NK-92 treated with Interleukin-12 subunit alpha and Interleukin-12 subunit beta, amount 100 ng/mL, for 24 hours (cell line): ENCODE measurements around the gene GNAO1.

ENCODE experiments used
- DNase-seq: peaks from one replicate; lab custom pipeline; 2025; lab: John Stamatoyannopoulos, UW

The GNAO1 gene

GRCh38 chr16:56401482-56401881, 210.2 kb downstream of the GNAO1 start:
- DNase-seq = no peak

GRCh38 chr16:56405977-56406672, 214.8 kb downstream of the GNAO1 start:
- no peak for DNase-seq
